Smooth muscle cell (in vitro differentiated cells): Measurements from ENCODE around the gene KCNK16. TPM values are rescaled to one million over a fixed set of nuclear protein-coding genes. Genes with fewer than 3 reads are reported as not detected.

ENCODE experiments used
- DNase-seq: peaks from one replicate; lab custom pipeline; 2025; ENCODE audit not compliant: unreplicated experiment; lab: John Stamatoyannopoulos, UW
- H2AFZ ChIP-seq: fragments of 200-600 bp; sonication (generic); 2 replicates; pipeline ENCODE4 v1.6.0; 2016; ENCODE audit warnings: antibody characterized with exemption, low read depth, mild to moderate bottlenecking
- H3F3A ChIP-seq: fragments of 200-600 bp; sonication (generic); 2 replicates; pipeline ENCODE4 v1.6.0; 2017; ENCODE audit warnings: antibody characterized with exemption, low read depth
- H3K27ac ChIP-seq: fragments of 200-600 bp; sonication (generic); 2 replicates; pipeline ENCODE4 v1.5.1; 2016; ENCODE audit warnings: low read depth, mild to moderate bottlenecking
- H3K27me3 ChIP-seq: fragments of 200-600 bp; sonication (generic); 2 replicates; pipeline ENCODE4 v1.6.1; 2016; ENCODE audit warnings: low read depth, mild to moderate bottlenecking
- H3K36me3 ChIP-seq: fragments of 200-600 bp; sonication (generic); 2 replicates; pipeline ENCODE4 v1.5.1; 2016; ENCODE audit warnings: low read depth
- H3K4me1 ChIP-seq: fragments of 200-600 bp; sonication (generic); 2 replicates; pipeline ENCODE4 v1.5.1; 2016; ENCODE audit warnings: low read depth
- H3K4me2 ChIP-seq: fragments of 200-600 bp; sonication (generic); 2 replicates; pipeline ENCODE4 v1.6.0; 2016; ENCODE audit warnings: mild to moderate bottlenecking
- H3K4me3 ChIP-seq: fragments of 200-600 bp; sonication (generic); 2 replicates; pipeline ENCODE4 v1.5.1; 2016; ENCODE audit warnings: mild to moderate bottlenecking
- H3K79me2 ChIP-seq: fragments of 200-600 bp; sonication (generic); 2 replicates; pipeline ENCODE4 v1.6.0; 2016; ENCODE audit warnings: low read depth, mild to moderate bottlenecking
- H3K9ac ChIP-seq: fragments of 200-600 bp; sonication (generic); 2 replicates; pipeline ENCODE4 v1.6.0; 2016; ENCODE audit warnings: low read depth
- H3K9me3 ChIP-seq: fragments of 200-600 bp; sonication (generic); replicated peaks from 2 replicates; pipeline ENCODE4 v1.5.1; 2016; ENCODE audit warnings: low read depth
- H4K20me1 ChIP-seq: fragments of 200-600 bp; sonication (generic); 2 replicates; pipeline ENCODE4 v1.6.0; 2016; ENCODE audit warnings: low read depth
- WGBS: methylation state at CpG from one replicate; pipeline ENCODE4 v1.1.7; 2016; ENCODE audit warnings: low lambda C conversion rate; 5-methylcytosine and 5-hydroxymethylcytosine counted together
- polyA plus RNA-seq: library from polyadenylated mRNA; unstranded; fragments of >200 nt; fragmentation: Nextera tagmentation; extraction: Ambion mirVana; gene quantifications from 2 replicates; pipeline ENCODE4 v1.2.1, GENCODE V29; 2016
- total RNA-seq: library from RNA; depleted of rRNA; stranded (reverse); fragments of >200 nt; gene quantifications from 2 replicates; pipeline ENCODE4 v1.2.3, GENCODE V29; 2014
- TF ChIP-seq, protein P1 (sequence below): fragments of 200-600 bp; sonication (generic); IDR thresholded peaks from 2 replicates; pipeline ENCODE4 v1.5.1; 2017; ENCODE audit warnings: borderline replicate concordance, mild to moderate bottlenecking, antibody characterized with exemption; ENCODE audit not compliant: insufficient read depth, poor library complexity, severe bottlenecking

Gene KCNK16
- total and polyA plus RNA-seq, 2 experiments from 2014 or later, result not detected

DNA sequence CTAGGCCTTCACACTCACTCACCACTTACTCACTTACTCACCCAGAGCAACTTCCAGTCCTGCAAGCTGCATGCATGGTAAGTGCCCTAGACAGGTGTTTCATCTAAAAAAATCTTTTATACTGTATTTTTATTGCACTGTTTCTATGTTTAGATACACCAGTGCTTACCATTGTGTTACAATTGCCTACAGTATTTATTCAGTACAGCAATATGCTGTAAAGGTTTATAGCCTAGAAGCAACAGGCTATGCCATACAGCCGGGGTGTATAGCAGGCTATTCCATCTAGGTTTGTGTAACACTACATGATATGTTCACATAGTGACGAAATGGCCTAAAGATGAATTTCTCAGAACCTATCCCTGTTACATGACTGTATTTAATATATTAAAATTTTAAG is 56.1 kb downstream of the KCNK16 start:
- Histone ChIP-seq H2AFZ (no peak overlapping the region), H4K20me1 (no peaks in the 10 kb centered on the region), H3K9ac (no peak overlapping the region), H3F3A (peaks cover 5% of the 10 kb centered on the region), H3K4me1 (peaks cover 4% of the 10 kb centered on the region), H3K4me2 (no peak overlapping the region), H3K36me3 (no peaks in the 10 kb centered on the region), H3K79me2 (no peaks in the 10 kb centered on the region), H3K27ac (no peak overlapping the region), H3K27me3 (no peaks in the 10 kb centered on the region), H3K9me3 (no peaks in the 10 kb centered on the region), H3K4me3 (no peak overlapping the region)
- no peak for DNase-seq
- 86% methylated on average over 2 of the region's 2 CpGs for WGBS
- TF ChIP-seq, protein P1, sequence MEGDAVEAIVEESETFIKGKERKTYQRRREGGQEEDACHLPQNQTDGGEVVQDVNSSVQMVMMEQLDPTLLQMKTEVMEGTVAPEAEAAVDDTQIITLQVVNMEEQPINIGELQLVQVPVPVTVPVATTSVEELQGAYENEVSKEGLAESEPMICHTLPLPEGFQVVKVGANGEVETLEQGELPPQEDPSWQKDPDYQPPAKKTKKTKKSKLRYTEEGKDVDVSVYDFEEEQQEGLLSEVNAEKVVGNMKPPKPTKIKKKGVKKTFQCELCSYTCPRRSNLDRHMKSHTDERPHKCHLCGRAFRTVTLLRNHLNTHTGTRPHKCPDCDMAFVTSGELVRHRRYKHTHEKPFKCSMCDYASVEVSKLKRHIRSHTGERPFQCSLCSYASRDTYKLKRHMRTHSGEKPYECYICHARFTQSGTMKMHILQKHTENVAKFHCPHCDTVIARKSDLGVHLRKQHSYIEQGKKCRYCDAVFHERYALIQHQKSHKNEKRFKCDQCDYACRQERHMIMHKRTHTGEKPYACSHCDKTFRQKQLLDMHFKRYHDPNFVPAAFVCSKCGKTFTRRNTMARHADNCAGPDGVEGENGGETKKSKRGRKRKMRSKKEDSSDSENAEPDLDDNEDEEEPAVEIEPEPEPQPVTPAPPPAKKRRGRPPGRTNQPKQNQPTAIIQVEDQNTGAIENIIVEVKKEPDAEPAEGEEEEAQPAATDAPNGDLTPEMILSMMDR, result no peak

Other genes starting within 250 kb of the KCNK16 start
- 6.3 and 13.6 TPM in 2 replicates for gene SAYSD1, start 207.5 kb downstream of the KCNK16 start, total RNA-seq
- gene SAYSD1, start 207.5 kb downstream of the KCNK16 start, polyA plus RNA-seq, result 7.7 and 9.2 TPM in 2 replicates
- 0.04 TPM in 1 of 2 replicates, not detected in the other for gene KCNK5, start 93.2 kb downstream of the KCNK16 start, total RNA-seq
- gene KCNK5, start 93.2 kb downstream of the KCNK16 start, polyA plus RNA-seq, result 0.35 TPM in 1 of 2 replicates, not detected in the other
- not detected in 2 replicates for gene KCNK17, start 8.3 kb downstream of the KCNK16 start, total RNA-seq
- gene KCNK17, start 8.3 kb downstream of the KCNK16 start, polyA plus RNA-seq, result not detected in 2 replicates